Testis (tissue), 3 donors: Measurements from ENCODE around the gene FBXL14. TPM values are rescaled to one million over a fixed set of nuclear protein-coding genes. Genes with fewer than 3 reads are reported as not detected.

ENCODE experiments used
- DNase-seq: peaks from one replicate; pipeline ENCODE4 v3.0.0-alpha.2; 2019
- H3K27ac ChIP-seq, 2 donors: fragments of 200-600 bp; sonication (generic); one replicate each; pipeline ENCODE4 v1.5.1; 2019
- H3K27me3 ChIP-seq: fragments of 200-600 bp; sonication (generic); one replicate; pipeline ENCODE4 v1.5.1; 2019
- H3K36me3 ChIP-seq: fragments of 200-600 bp; sonication (generic); one replicate; pipeline ENCODE4 v1.5.1; 2017; ENCODE audit warnings: low read depth; ENCODE audit errors: missing control alignments
- H3K4me1 ChIP-seq: fragments of 200-600 bp; sonication (generic); one replicate; pipeline ENCODE4 v1.5.1; 2019
- H3K4me3 ChIP-seq, 2 donors: fragments of 200-600 bp; sonication (generic); one replicate each; pipeline ENCODE4 v1.5.1; 2017 to 2019
- H3K9me3 ChIP-seq: fragments of 200-600 bp; sonication (generic); one replicate; pipeline ENCODE4 v1.5.1; 2017
- POLR2A ChIP-seq: fragments of 450-650 bp; IDR thresholded peaks from one replicate; pipeline ENCODE4 v1.6.1; 2017; ENCODE audit warnings: antibody characterized with exemption, mild to moderate bottlenecking, moderate library complexity
- WGBS, 2 donors: methylation state at CpG; one replicate each; pipeline ENCODE4 v1.1.5; 2018; 5-methylcytosine and 5-hydroxymethylcytosine counted together
- intact Hi-C: fragments of 100-400 bp; cut with DNase I; formaldehyde crosslinking; loops from one replicate; pipeline ENCODE4 v1.15.1; 2023; ENCODE audit warnings: low total_unique reads
- polyA plus RNA-seq: library from polyadenylated mRNA; stranded (reverse); fragments of 350-450 nt; fragmentation: Illumina TruSeq; extraction: RNeasy Lipid Tissue Mini Kit (QIAGEN cat#74804); gene quantifications from one replicate; pipeline ENCODE4 v1.2.3, GENCODE V29; 2014; ENCODE audit warnings: low read depth, low replicate concordance; ENCODE audit not compliant: insufficient read depth
- total RNA-seq, 2 donors: library from RNA; depleted of rRNA; stranded (reverse); fragments of >200 nt; gene quantifications; one replicate each; pipeline ENCODE4 v1.2.3, GENCODE V29; 2016
- TF ChIP-seq, protein P1 (sequence below), 3 experiments: fragments of 450-650 bp in 2 of 3; fragments of 200-600 bp in 1 of 3; sonication (generic) in 1 of 3; IDR thresholded peaks; one replicate each; pipeline ENCODE4 v1.5.1; 2016 to 2019; ENCODE audit warnings: antibody characterized with exemption in 3 of 3, mild to moderate bottlenecking in 2 of 3, moderate library complexity in 1 of 3

The FBXL14 gene
- total and polyA plus RNA-seq, 3 donors from 2014 or later = 39.5 to 50.2 (median 45.8) TPM

DNA sequence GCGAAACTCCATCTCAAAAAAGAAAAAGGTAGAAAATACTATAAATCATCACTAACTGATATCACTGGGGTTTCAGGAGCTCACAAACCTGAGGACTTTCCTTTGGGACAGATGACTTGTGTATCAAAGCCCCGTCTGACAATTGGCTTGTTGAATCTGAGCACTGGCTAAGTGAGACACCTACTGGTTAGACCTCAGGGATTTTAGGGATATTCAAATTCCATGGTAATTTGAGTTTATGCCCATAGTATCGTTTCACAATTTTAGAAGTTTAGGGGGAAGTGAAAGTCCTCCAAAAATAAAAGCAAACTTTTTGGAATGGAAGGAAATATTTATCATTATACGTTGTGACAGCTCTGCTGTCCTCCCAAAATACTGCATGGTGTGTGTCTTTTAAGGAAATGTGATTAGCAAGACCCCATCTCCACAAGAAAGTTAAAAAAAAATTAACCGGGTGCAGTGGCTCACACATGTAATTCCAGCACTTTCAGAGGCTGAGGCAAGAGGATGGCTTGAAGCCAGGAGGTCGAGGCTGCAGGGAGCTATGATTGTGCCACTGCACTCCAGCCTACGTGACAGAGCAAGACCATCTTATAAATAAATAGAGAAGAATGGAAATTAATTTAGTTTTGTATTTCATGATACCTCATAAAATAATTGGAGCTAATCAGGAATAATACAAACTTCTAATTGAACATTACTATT, 49.2 kb downstream of the FBXL14 start:
- Histone ChIP-seq H3K36me3 (no peaks in the 10 kb centered on the region), H3K4me1 (no peaks in the 10 kb centered on the region), H3K27me3 (no peaks in the 10 kb centered on the region), H3K27ac (no peak overlapping the region), H3K9me3 (no peaks in the 10 kb centered on the region), H3K4me3 (no peak overlapping the region)
- 60 to 61% methylated on average over 7 of the region's 7 CpGs for WGBS, 2 donors
- DNase-seq = no peak
- TF ChIP-seq, protein P1, sequence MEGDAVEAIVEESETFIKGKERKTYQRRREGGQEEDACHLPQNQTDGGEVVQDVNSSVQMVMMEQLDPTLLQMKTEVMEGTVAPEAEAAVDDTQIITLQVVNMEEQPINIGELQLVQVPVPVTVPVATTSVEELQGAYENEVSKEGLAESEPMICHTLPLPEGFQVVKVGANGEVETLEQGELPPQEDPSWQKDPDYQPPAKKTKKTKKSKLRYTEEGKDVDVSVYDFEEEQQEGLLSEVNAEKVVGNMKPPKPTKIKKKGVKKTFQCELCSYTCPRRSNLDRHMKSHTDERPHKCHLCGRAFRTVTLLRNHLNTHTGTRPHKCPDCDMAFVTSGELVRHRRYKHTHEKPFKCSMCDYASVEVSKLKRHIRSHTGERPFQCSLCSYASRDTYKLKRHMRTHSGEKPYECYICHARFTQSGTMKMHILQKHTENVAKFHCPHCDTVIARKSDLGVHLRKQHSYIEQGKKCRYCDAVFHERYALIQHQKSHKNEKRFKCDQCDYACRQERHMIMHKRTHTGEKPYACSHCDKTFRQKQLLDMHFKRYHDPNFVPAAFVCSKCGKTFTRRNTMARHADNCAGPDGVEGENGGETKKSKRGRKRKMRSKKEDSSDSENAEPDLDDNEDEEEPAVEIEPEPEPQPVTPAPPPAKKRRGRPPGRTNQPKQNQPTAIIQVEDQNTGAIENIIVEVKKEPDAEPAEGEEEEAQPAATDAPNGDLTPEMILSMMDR (IDR thresholded peaks at IDR 0.05) = peak in 1 of 3 experiments; percentile 10
- no peak for TF ChIP-seq POLR2A
- intact Hi-C loops = no loop called here

DNA sequence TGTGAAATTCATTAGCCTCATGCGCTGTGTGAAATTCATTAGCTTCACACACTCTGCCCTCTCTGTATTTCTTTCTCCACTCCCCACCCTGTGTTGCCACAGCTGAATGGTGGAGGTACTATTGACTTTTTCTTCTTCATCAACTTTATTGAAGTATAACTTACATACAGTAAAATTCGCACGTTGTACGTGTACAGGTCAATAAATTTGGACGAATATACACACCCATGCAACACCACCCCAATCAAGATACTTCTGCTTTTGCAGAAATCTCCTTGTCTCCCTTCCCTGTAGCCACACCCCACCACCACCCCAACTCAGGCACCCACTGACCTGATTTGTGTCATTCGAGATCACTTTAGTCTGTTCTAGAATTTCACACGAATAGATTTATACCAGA, 51.8 kb downstream of the FBXL14 start:
- DNase-seq = no peak
- H3K9me3 ChIP-seq = no peaks in the 10 kb centered on the region
- no peaks in the 10 kb centered on the region for H3K36me3 ChIP-seq
- H3K4me1 ChIP-seq = no peaks in the 10 kb centered on the region
- no peak for TF ChIP-seq POLR2A
- intact Hi-C loops = no loop called here
- 94 to 96% methylated on average over 7 of the region's 7 CpGs for whole genome bisulfite sequencing, 2 donors
- H3K4me3 ChIP-seq = no peak overlapping the region
- no peaks in the 10 kb centered on the region for H3K27me3 ChIP-seq
- H3K27ac ChIP-seq = no peak overlapping the region

DNA sequence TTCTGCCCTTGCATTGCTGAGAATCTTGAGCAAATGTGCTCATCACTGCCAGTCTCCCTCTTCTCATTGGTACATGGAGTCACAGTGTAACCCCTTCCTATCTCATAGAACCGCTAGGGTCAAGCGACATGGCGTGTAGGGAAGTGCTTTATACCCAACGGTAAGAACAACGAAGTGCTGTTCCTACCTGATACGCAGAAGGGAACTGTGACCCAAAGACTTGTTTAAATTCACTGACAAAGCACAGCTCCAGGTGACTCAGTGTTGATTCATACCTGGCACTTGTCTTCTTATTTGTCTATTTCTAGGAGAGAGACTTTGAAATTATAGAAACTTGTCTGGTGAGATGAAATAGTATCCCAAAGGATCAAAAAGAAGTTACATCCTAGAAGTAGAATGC, 53.7 kb downstream of the FBXL14 start:
- 93 to 95% methylated on average over 6 of the region's 6 CpGs for WGBS, 2 donors
- Histone ChIP-seq H3K4me1 (no peaks in the 10 kb centered on the region), H3K4me3 (no peak overlapping the region), H3K9me3 (no peaks in the 10 kb centered on the region), H3K36me3 (no peaks in the 10 kb centered on the region), H3K27ac (no peak overlapping the region), H3K27me3 (no peaks in the 10 kb centered on the region)
- DNase-seq = no peak
- TF ChIP-seq, protein P1 (IDR thresholded peaks at IDR 0.05) = no peak
- no peak for TF ChIP-seq POLR2A
- intact Hi-C loops = no loop called here

DNA sequence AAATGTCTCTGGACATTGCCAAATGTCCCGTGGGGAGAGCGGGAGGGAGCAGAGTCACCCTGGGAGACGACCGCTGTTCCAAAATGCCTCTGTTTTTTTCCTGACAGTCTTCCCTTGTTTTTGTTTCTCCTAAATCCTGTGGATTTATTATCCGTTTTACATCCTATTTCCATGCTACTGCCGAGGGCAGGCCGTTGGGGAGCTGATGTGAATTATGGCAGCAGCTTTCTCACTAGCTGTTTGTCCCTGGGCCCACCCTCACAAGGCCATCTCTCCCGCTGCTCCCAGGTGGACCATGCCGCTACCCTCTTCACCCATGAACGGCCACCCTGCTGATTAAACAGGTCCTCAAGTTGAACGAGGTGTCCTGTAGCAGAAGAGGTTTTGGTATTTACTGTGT, 55.2 kb downstream of the FBXL14 start:
- Histone ChIP-seq H3K27ac (no peak overlapping the region), H3K27me3 (no peaks in the 10 kb centered on the region), H3K4me1 (no peaks in the 10 kb centered on the region), H3K9me3 (no peaks in the 10 kb centered on the region), H3K4me3 (no peak overlapping the region), H3K36me3 (no peaks in the 10 kb centered on the region)
- 78 to 80% methylated on average over 11 of the region's 11 CpGs for WGBS, 2 donors
- intact Hi-C loops = no loop called here
- no peak for DNase-seq
- TF ChIP-seq, protein P1 (IDR thresholded peaks at IDR 0.05) = no peak
- TF ChIP-seq POLR2A = no peak

DNA sequence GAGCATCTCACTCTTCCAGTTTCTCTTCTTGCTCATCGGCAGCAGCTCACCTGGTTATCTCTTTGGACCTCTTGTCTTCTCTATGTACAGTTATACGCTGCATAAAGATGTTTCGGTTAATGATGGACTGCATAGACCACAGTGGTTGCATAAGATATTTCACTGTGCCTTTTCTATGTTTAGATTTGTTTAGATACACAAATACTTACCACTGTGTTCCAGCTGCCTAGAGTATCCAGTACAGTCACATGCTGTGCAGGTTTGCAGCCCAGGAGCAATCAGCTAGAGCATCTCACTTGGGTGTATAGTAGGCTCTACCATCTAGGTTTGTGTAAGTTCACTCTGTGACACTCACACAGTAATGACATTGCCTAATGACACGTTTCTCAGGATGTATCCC, 57.6 kb downstream of the FBXL14 start:
- H3K9me3 ChIP-seq = no peaks in the 10 kb centered on the region
- H3K27me3 ChIP-seq = no peaks in the 10 kb centered on the region
- intact Hi-C loops = no loop called here
- H3K36me3 ChIP-seq = no peaks in the 10 kb centered on the region
- no peak overlapping the region for H3K27ac ChIP-seq
- no peak for DNase-seq
- TF ChIP-seq, protein P1 (IDR thresholded peaks at IDR 0.05) = no peak
- TF ChIP-seq POLR2A = no peak
- WGBS, 2 donors = 88 to 91% methylated on average over 4 of the region's 4 CpGs
- no peak overlapping the region for H3K4me3 ChIP-seq
- no peaks in the 10 kb centered on the region for H3K4me1 ChIP-seq
